Neural progenitor cell (in vitro differentiated cells): ENCODE measurements around the gene TNP2.

ENCODE experiments used
- EZH2 ChIP-seq: fragments of 200-600 bp; sonication (generic); IDR thresholded peaks from 2 replicates; pipeline ENCODE4 v1.6.1; 2017; ENCODE audit warnings: antibody characterized with exemption, mild to moderate bottlenecking, moderate library complexity
- EZH2phosphoT487 ChIP-seq: fragments of 200-600 bp; sonication (generic); IDR thresholded peaks from 2 replicates; pipeline ENCODE4 v1.6.1; 2017; ENCODE audit warnings: antibody characterized with exemption
- TF ChIP-seq, protein P1 (sequence below): fragments of 200-600 bp; sonication (generic); IDR thresholded peaks from 2 replicates; pipeline ENCODE4 v1.5.1; 2017; ENCODE audit warnings: antibody characterized with exemption, mild to moderate bottlenecking

DNA sequence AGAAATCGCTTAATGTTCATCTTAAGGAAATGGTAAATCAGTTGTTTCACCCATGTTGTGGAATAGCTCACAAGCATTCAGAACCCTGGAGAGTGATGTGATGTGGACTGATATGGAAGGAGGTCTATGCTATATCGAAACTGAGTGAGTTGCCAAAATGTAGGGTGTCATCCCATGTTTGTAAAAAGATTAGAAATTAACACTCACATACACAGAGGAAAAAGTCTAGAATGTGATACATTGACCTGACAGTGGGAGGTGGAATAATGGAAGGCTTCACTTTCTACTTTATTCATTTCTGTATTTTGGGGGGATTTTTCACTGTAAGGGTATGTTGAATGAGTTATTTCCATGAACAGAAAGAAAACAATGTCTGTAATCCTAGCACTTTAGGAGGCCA, 16.7 kb upstream of the TNP2 start:
- TF ChIP-seq, protein P1, sequence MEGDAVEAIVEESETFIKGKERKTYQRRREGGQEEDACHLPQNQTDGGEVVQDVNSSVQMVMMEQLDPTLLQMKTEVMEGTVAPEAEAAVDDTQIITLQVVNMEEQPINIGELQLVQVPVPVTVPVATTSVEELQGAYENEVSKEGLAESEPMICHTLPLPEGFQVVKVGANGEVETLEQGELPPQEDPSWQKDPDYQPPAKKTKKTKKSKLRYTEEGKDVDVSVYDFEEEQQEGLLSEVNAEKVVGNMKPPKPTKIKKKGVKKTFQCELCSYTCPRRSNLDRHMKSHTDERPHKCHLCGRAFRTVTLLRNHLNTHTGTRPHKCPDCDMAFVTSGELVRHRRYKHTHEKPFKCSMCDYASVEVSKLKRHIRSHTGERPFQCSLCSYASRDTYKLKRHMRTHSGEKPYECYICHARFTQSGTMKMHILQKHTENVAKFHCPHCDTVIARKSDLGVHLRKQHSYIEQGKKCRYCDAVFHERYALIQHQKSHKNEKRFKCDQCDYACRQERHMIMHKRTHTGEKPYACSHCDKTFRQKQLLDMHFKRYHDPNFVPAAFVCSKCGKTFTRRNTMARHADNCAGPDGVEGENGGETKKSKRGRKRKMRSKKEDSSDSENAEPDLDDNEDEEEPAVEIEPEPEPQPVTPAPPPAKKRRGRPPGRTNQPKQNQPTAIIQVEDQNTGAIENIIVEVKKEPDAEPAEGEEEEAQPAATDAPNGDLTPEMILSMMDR: no peak
- TF ChIP-seq EZH2: no peak
- no peak for TF ChIP-seq EZH2phosphoT487
